Measurements from ENCODE around the gene CZIB. TPM values are rescaled to one million over a fixed set of nuclear protein-coding genes. Genes with fewer than 3 reads are reported as not detected.

Gene CZIB
- total RNA-seq, 1 donor from 2014 or later = 59.8 TPM

GRCh38 chr1:53250325-53250724 lies 29.9 kb upstream of the CZIB start:
- H3K27ac Mint-ChIP-seq (ENCODE audit: unreplicated experiment) = no peak overlapping the region
- DNase-seq (ENCODE audit: extremely low spot score, unreplicated experiment) = no peak
- TF ChIP-seq CTCF (IDR thresholded peaks at IDR 0.05) = no peak
- H3K9me3 Mint-ChIP-seq (ENCODE audit: unreplicated experiment) = no peaks in the 10 kb centered on the region
- H3K4me1 Mint-ChIP-seq (ENCODE audit: unreplicated experiment) = no peaks in the 10 kb centered on the region
- H3K36me3 Mint-ChIP-seq (ENCODE audit: unreplicated experiment) = peaks cover 2% of the 10 kb centered on the region
- no peak overlapping the region for H3K4me3 Mint-ChIP-seq (ENCODE audit: unreplicated experiment)
- no peaks in the 10 kb centered on the region for H3K27me3 Mint-ChIP-seq (ENCODE audit: unreplicated experiment)

- no peak for TF ChIP-seq CTCF (IDR thresholded peaks at IDR 0.05)
- peaks cover 2% of the 10 kb centered on the region for H3K36me3 Mint-ChIP-seq (ENCODE audit: unreplicated experiment)
- H3K4me1 Mint-ChIP-seq (ENCODE audit: unreplicated experiment) = no peaks in the 10 kb centered on the region
- DNase-seq (ENCODE audit: extremely low spot score, unreplicated experiment) = no peak
- no peak overlapping the region for H3K4me3 Mint-ChIP-seq (ENCODE audit: unreplicated experiment)
- H3K9me3 Mint-ChIP-seq (ENCODE audit: unreplicated experiment) = no peaks in the 10 kb centered on the region
- no peak overlapping the region for H3K27ac Mint-ChIP-seq (ENCODE audit: unreplicated experiment)
- no peaks in the 10 kb centered on the region for H3K27me3 Mint-ChIP-seq (ENCODE audit: unreplicated experiment)
Observed at GRCh38 chr1:53249706-53250105, 29.3 kb upstream of the CZIB start.

GRCh38 chr1:53246261-53247134 lies 26.1 kb upstream of the CZIB start:
- no peak for DNase-seq (ENCODE audit: extremely low spot score, unreplicated experiment)
- Mint-ChIP-seq H3K36me3 (ENCODE audit: unreplicated experiment) (no peaks in the 10 kb centered on the region), H3K4me1 (ENCODE audit: unreplicated experiment) (no peaks in the 10 kb centered on the region), H3K27ac (ENCODE audit: unreplicated experiment) (no peak overlapping the region), H3K27me3 (ENCODE audit: unreplicated experiment) (no peaks in the 10 kb centered on the region), H3K4me3 (ENCODE audit: unreplicated experiment) (no peak overlapping the region), H3K9me3 (ENCODE audit: unreplicated experiment) (no peaks in the 10 kb centered on the region)
- no peak for TF ChIP-seq CTCF (IDR thresholded peaks at IDR 0.05)

- no peak overlapping the region for H3K27ac Mint-ChIP-seq (ENCODE audit: unreplicated experiment)
- no peak for DNase-seq (ENCODE audit: extremely low spot score, unreplicated experiment)
- H3K9me3 Mint-ChIP-seq (ENCODE audit: unreplicated experiment) = no peaks in the 10 kb centered on the region
- H3K36me3 Mint-ChIP-seq (ENCODE audit: unreplicated experiment) = no peaks in the 10 kb centered on the region
- no peak overlapping the region for H3K4me3 Mint-ChIP-seq (ENCODE audit: unreplicated experiment)
- H3K27me3 Mint-ChIP-seq (ENCODE audit: unreplicated experiment) = no peaks in the 10 kb centered on the region
- peaks cover 2% of the 10 kb centered on the region for H3K4me1 Mint-ChIP-seq (ENCODE audit: unreplicated experiment)
- no peak for TF ChIP-seq CTCF (IDR thresholded peaks at IDR 0.05)
Observed at GRCh38 chr1:53244141-53244540, 23.7 kb upstream of the CZIB start.

GRCh38 chr1:53242381-53242780 lies 21.9 kb upstream of the CZIB start:
- Mint-ChIP-seq H3K9me3 (ENCODE audit: unreplicated experiment) (no peaks in the 10 kb centered on the region), H3K27ac (ENCODE audit: unreplicated experiment) (no peak overlapping the region), H3K4me3 (ENCODE audit: unreplicated experiment) (no peak overlapping the region), H3K4me1 (ENCODE audit: unreplicated experiment) (peaks cover 16% of the 10 kb centered on the region), H3K27me3 (ENCODE audit: unreplicated experiment) (no peaks in the 10 kb centered on the region), H3K36me3 (ENCODE audit: unreplicated experiment) (no peaks in the 10 kb centered on the region)
- DNase-seq (ENCODE audit: extremely low spot score, unreplicated experiment) = no peak
- no peak for TF ChIP-seq CTCF (IDR thresholded peaks at IDR 0.05)

Data from osteocyte (in vitro differentiated cells).